HG02571 (cell line): ENCODE measurements around the gene KLHL18.

ENCODE experiments used
- ATAC-seq: cut with Tn5 transposase; IDR thresholded peaks from one replicate; pipeline ENCODE4 v1.9.1; 2021; ENCODE audit warnings: mild to moderate bottlenecking, moderate library complexity; ENCODE audit not compliant: unreplicated experiment

KLHL18 gene

DNA sequence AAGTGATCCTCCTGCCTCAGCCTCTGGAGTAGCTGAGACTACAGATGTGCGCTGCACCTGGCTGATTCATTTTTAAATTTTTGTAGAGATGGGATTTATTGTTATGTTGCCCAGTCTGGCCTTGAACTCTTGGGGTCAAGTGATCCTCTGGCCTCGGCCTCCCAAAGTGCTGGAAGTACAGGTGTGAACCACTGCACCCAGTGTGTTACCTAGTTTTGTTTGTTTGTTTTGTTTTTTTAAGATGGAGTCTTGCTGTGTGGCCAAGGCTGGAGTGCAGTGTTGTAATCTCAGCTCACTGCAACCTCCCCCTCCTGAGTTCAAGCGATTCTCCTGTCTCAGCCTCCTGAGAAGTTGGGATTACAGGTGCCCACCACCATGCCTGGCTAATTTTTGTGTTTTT, 110.2 kb downstream of the KLHL18 start:
- ATAC-seq = no peak

DNA sequence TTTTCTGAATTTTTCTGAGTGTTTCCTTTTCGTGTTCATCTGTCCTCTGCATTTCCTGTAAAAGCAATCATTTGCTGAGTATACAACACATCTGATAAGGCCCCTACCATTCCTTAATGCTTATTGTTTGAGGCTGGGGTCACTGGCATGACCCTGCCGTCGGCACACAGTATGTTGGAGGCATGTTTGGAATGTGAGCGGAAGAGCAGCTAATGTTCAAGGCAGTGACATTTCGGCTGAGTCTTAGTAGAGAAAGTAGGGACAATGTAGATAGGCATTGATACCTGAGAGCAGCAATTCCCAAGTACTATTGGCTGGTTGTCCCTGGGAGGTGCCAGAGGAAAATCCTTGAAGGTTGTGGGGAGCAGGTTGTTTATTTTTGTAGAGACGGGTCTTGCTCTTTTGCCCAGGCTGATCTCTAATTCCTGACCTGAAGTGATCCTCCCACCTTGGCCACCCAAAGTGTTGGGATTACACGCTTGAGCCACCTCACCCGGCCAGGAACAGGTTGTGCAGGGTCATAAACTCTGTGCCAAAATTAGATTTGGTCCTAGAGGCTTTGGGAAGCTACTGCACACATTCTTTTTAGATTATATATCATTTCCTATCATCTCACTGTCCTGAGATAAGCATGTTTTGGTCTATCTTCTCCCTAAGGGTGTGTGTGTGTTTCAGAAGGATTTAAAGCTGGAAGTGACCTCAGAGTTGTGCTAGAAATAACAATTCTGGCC, 111.6 kb downstream of the KLHL18 start:
- ATAC-seq = no peak

DNA sequence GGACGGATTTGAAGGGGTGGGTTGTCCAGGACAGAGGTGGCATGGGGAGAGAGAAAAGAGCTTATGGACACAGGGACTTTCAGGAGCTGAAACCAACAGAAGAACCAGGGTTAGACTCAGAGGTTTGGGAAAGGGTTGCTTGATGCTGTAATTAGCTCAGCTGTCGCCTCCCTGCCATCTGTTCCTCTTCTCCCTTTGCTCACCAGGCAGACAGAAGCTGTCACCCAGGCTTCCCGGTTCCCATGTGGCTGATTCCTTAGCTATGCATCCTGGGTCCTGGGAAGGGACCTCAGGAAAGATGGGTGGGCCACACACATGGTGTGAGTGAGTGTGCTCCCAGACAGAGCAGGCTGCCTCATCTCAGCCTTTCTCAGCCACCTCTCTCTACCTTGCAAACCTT, 112.1 kb downstream of the KLHL18 start:
- no peak for ATAC-seq
